Kidney capillary endothelial cell (primary cell): ENCODE data around the gene PTGFRN.

ENCODE experiments used
- DNase-seq: peaks from one replicate; pipeline ENCODE4 v3.0.0-alpha.2; 2018; ENCODE audit warnings: low spot score

PTGFRN gene

DNA sequence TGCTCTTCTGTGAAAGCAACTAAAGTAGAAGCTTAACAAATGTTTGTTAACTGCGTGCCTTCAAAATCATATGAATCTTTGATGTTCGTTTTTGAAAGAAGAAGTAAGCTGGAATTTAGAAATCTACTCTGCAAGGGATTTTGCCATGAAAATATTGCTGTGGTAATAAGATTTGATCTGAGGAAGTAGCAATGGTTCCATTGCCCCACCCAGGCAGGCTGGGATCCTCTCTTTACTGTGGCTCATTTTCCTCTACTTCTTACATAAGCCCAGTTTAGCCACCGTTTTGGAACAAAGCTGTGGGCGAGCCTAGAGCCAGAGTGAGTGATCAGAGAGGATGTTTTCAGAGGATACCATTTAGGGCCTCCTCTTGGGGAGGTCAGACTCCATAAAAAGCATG, 20.3 kb upstream of the PTGFRN start:
- no peak for DNase-seq

- no peak for DNase-seq
Measured at GRCh38 chr1:116891396-116892079, 18.2 kb upstream of the PTGFRN start.

GRCh38 chr1:116895073-116895472, 14.6 kb upstream of the PTGFRN start:
- no peak for DNase-seq

DNA sequence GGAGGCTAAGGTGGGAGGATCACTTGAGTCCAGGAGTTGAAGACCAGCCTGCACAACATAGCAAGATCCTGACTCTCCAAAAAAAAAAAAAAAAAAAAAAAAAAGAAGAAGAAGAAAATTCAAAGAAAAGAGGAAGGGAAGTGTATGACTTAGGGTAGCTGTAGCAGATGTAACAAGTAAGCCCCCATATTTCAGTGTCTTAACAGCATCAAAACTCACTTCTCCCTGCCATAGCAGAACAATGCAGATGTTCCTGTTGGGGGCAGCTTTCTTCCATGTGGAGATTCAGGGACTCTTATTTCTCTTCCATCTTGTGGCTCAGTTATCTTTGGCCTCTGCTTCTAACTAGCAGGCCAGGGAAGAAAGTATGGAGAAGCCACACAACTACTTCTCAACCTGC, 10.2 kb upstream of the PTGFRN start:
- DNase-seq: no peak

DNA sequence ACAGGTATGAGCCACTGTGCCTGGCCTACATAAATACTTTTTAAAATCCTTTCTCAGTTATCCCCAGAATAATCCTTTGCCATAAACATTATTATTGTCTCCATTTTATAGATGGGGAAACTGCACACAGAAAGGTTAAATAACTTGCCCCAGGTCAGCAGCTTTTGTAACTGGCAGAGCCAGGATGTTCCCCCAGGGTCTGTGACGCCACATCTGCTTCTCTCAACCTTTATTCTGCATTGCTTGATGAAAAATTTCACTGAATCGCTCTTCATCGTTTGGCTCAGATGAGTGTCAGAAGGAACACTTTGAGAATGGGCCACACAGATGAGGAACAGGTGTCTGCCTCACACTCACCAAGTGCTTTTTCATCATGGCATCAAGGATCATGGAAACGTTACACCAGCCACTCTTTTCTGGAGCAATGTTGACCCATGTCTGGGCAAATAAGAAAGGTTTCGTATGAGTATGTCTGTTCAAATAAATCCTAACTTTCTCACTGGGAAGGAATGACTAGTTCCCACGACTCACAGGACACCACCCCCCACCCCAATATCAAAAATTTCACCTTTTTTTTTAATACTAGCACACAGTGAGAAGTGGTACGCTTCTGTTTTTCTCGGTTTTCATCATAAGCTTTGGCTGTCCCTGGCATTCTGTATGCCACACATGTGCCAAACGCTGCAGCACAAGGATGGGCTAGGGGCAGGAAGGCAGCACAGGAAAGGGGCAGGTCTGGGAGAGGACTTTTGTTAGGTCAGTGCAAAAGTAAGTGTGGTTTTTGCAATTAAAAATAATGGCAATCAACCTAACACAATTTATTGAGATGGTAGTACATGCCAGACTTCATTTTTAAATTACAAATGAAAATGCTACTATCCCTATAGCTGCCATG, 9.0 kb upstream of the PTGFRN start:
- no peak for DNase-seq

- DNase-seq: no peak
Measured at GRCh38 chr1:116902027-116902426, 7.7 kb upstream of the PTGFRN start.

GRCh38 chr1:116902723-116903383, 6.9 kb upstream of the PTGFRN start:
- DNase-seq: no peak

DNA sequence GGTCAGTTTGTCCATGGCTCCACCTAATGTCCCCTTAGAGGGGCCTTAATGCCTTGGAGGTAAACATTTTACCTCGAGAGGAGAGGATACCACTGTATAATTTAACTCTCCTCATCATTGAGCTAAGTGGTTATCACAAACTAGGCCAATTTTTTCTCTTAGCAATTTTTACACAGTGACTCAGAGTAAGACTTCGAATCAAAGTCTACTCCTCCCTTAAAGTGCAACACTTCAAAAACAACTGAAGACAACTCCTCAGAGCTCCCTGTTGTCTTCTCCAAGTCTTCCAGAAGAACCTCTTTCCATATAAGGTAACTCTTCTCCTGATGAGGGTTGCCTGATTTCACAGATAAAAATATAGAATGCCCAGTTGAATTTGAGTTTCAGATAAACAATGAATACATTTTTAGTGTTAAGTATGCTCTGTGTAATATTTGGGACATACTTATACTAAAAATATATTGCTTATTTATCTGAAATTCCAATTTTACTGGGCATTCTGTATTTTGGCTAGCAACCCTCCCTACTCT, 4.9 kb upstream of the PTGFRN start:
- no peak for DNase-seq

- DNase-seq: no peak
Measured at GRCh38 chr1:116906812-116907211, 2.9 kb upstream of the PTGFRN start.

GRCh38 chr1:116907351-116907750, 2.4 kb upstream of the PTGFRN start:
- DNase-seq: no peak

DNA sequence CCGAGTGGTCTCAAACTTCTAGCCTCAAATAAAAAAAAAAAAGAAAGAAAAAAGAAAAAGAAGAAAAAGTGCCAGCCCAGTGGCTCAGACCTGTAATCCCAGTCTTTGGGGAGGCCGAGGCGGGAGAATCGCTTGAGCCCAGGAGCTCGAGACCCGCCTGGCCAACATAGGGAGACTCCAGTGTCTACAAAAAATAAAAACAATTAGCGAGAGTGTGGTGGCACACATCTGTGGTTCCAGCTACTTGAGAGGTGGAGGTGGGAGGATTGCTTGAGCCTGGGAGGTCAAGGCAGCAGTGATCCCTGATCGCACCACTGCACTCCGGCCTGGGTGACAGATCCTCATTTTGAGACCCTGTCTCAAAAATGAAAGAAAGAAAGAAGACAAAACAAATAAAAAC, 1.4 kb upstream of the PTGFRN start:
- no peak for DNase-seq

DNA sequence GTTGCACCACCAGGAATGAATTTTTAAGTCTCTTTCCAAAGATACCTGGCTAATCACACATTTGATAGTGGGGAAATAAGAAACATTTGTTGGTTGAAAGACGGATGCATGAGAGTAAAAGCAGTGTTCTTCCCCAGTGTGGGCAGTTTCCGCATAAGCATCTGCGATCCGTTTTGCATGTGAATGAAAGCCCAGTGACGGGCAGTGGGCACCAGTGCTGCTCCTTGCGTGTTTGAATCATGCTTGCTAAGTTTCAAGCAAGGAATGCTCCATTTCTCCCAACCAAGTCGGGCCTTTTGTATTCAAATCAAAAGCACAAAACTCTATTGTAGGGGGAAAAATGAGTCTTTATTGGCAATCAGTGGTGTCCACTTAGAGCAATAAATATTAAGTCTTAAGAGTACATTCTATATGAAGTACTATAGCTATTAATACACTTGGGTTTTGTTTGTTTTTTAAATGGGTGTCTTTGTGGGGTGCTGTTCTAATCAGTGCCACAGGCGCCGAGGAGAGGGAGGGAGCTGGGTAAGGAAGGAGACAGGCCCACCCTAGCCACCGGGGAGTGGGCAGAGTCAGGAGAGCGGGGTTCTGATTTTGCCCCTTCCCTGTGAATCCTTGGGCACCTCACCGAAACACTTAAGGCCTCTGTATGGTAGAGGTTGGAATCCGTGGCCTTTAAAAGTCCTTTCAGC, 750 bp upstream of the PTGFRN start:
- DNase-seq: no peak

GRCh38 chr1:116910379-116911187, 867 bp downstream of the PTGFRN start:
- DNase-seq: no peak

DNA sequence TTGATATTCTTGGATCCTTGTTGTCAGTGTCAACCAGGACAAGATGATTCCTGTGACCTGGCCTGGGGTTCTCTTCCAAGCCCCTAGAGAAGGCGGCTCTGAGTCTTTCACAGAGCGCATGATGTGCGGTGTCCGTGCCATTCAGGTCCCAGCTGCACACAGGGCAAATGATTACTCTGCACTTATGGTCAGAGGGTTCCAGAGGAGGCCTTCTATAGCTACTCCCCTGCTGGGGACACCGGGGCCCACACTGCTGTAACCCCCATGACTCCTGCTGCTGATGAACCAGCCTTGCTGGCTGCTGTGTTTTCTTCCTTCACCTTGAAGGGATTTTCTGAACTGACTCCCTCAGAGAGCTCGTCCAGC, 1.5 kb downstream of the PTGFRN start:
- no peak for DNase-seq

GRCh38 chr1:116911779-116912469, 2.2 kb downstream of the PTGFRN start:
- no peak for DNase-seq

GRCh38 chr1:116912846-116913245, 3.1 kb downstream of the PTGFRN start:
- DNase-seq: no peak

DNA sequence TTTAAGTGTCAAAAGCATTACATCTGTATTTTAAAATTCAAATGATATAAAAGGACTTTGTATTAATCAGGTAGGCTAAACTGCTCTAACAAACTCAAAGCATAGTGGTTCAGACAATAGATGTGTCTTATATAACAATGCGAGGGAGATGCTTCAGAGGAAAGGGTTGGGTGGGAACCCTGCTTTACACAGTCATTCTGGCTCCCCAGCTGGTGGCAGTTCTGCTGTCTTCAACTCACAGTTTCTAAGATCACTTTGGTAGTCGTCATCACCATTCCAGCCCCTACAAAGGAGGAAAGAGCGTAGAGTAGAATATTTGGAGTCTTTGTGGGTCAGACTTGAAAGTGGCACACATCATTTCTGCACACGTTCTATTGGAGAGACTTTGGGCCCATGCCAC, 4.2 kb downstream of the PTGFRN start:
- DNase-seq: no peak

GRCh38 chr1:116914667-116915066, 5.0 kb downstream of the PTGFRN start:
- DNase-seq: no peak

- no peak for DNase-seq
Measured at GRCh38 chr1:116915086-116915661, 5.5 kb downstream of the PTGFRN start.

DNA sequence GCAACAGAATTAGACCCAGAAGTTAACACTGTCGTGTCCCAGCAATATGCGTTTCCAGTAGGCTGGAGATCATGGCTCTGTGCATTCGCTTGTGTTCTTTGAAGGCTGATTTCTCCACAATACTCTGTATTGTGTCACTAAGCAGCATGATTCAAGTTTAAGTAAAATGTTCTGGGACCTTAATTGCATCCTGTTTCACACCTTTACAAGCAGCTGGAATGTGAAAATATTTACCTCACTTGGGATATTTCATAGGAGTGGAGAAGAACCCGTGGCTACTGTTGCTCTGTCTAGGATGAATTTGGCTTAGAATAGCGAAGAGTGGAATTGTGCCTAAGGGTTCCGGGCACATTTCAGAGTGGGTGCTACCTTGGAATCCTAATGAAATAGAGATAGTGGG, 6.3 kb downstream of the PTGFRN start:
- DNase-seq: no peak
